ENCODE data around the gene PXDC1. TPM values are rescaled to one million over a fixed set of nuclear protein-coding genes. Genes with fewer than 3 reads are reported as not detected.

The PXDC1 gene
- total RNA-seq, 1 experiment from 2014 or later: 6.3 TPM

DNA sequence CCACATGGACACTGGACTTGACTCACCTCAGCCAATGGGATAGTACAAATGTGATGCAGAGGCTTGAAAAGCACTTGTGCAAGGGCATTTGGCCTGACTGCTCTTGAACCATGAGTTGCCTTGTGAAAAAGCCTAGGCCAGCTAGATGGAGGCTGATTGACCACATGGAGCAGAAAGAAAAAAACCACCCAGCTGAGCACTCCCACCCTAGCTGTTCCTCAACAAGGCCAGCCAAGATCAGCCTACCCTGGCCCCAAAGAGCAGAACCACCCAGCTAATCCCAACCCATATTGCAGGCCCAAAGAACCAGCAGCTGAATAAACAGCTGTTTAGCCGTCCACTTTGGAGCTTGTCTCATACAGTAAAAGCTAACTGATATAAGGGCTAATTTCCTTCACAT lies 36.7 kb downstream of the PXDC1 start:
- no TSS peak for BruUV-seq (replicated peaks)

DNA sequence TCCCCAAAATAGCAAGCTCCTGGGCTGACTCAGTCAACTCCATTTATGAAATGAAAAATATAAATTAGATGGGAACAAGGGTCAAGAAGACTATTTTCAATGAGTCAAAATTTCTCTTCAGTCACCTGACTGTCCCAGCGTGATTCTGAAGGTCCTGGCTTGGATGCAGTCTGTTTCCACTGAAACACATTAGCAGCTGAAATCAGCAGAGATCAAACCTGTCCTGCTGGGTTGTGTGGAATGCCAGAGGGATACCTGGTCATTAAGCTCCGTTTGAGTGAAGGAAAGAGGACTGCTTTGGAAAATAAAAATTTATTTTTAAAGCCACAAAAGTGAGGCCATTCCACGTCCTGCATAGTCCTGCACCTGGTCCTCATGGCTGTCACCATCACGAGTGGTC lies 37.4 kb downstream of the PXDC1 start:
- H3K4me3 ChIP-seq (replicated peaks in 1 of 2; ENCODE audit: low read depth in 1 of 2, low read length in 2 of 2): no peak overlapping the region
- TF ChIP-seq JUND (IDR thresholded peaks at IDR 0.05) (no peak), ELF1 (IDR thresholded peaks at IDR 0.05; ENCODE audit: borderline replicate concordance, low read depth) (no peak), FOSL1 (IDR thresholded peaks at IDR 0.05; ENCODE audit: low read depth) (no peak), EGR1 (IDR thresholded peaks at IDR 0.05; ENCODE audit: low read depth) (no peak)
- RAD21 ChIA-PET (ENCODE audit: low non-redundant PET in 1 of 2, low total read pairs in 2 of 2, uncharacterized antibody in 2 of 2, unreplicated experiment in 2 of 2): no interaction called here
- no peaks in the 10 kb centered on the region for H3K36me3 ChIP-seq (ENCODE audit: control insufficient read depth in 1 of 2, insufficient read depth in 2 of 2, low read length in 2 of 2)
- no peak for DNase-seq (ENCODE audit: low read depth, low spot score)
- ATAC-seq: no peak
- CTCF ChIA-PET: no interaction called here
- no peaks in the 10 kb centered on the region for H4K20me1 ChIP-seq (ENCODE audit: insufficient read depth)
- intact Hi-C loops (cut with micrococcal nuclease): no loop called here
- H3K9me3 ChIP-seq (ENCODE audit: control insufficient read depth in 1 of 2, insufficient read depth in 1 of 2, low read depth in 1 of 2, low read length in 2 of 2): no peaks in the 10 kb centered on the region
- no peak overlapping the region for H3K27ac ChIP-seq (ENCODE audit: low read depth, low read length)
- no peaks in the 10 kb centered on the region for H3K79me2 ChIP-seq (ENCODE audit: insufficient read depth, low read length)
- BruUV-seq (replicated peaks): no TSS peak
- POLR2A ChIA-PET: no interaction called here
- no peaks in the 10 kb centered on the region for H3K27me3 ChIP-seq (ENCODE audit: insufficient read depth, low read length)
- no peak overlapping the region for H3K4me2 ChIP-seq (ENCODE audit: low read length)
- H3K9me2 ChIP-seq (ENCODE audit: insufficient read depth): no peaks in the 10 kb centered on the region
- H3K4me1 ChIP-seq (ENCODE audit: control insufficient read depth in 1 of 2, insufficient read depth in 2 of 2, low read length in 2 of 2): no peaks in the 10 kb centered on the region
- no peak overlapping the region for H3K9ac ChIP-seq (ENCODE audit: low read length)
- H2AFZ ChIP-seq (ENCODE audit: low read depth, low read length, poor library complexity, severe bottlenecking): no peak overlapping the region

More for the DNA sequence above, 36.7 kb downstream of the PXDC1 start:
- Histone ChIP-seq H3K9me3 (ENCODE audit: control insufficient read depth in 1 of 2, insufficient read depth in 1 of 2, low read depth in 1 of 2, low read length in 2 of 2) (no peaks in the 10 kb centered on the region), H3K36me3 (ENCODE audit: control insufficient read depth in 1 of 2, insufficient read depth in 2 of 2, low read length in 2 of 2) (no peaks in the 10 kb centered on the region), H3K9me2 (ENCODE audit: insufficient read depth) (no peaks in the 10 kb centered on the region), H3K4me3 (replicated peaks in 1 of 2; ENCODE audit: low read depth in 1 of 2, low read length in 2 of 2) (no peak overlapping the region), H3K27ac (ENCODE audit: low read depth, low read length) (no peak overlapping the region), H2AFZ (ENCODE audit: low read depth, low read length, poor library complexity, severe bottlenecking) (no peak overlapping the region), H3K9ac (ENCODE audit: low read length) (no peak overlapping the region), H3K4me1 (ENCODE audit: control insufficient read depth in 1 of 2, insufficient read depth in 2 of 2, low read length in 2 of 2) (no peaks in the 10 kb centered on the region), H3K79me2 (ENCODE audit: insufficient read depth, low read length) (no peaks in the 10 kb centered on the region), H4K20me1 (ENCODE audit: insufficient read depth) (no peaks in the 10 kb centered on the region), H3K27me3 (ENCODE audit: insufficient read depth, low read length) (no peaks in the 10 kb centered on the region), H3K4me2 (ENCODE audit: low read length) (no peak overlapping the region)
- ChIA-PET CTCF (interaction anchor here (0.6 kb wide), 1 partner anchor 435 kb away, joined by 3 read pairs; no protein-coding TSS in a partner anchor), POLR2A (no interaction called here), RAD21 (ENCODE audit: low non-redundant PET in 1 of 2, low total read pairs in 2 of 2, uncharacterized antibody in 2 of 2, unreplicated experiment in 2 of 2) (no interaction called here)
- DNase-seq (ENCODE audit: low read depth, low spot score) (no peak), ATAC-seq (no peak)
- no peak for TF ChIP-seq POLR2AphosphoS5 (IDR thresholded peaks at IDR 0.05; ENCODE audit: low read depth, low read length)
- no peak for TF ChIP-seq EZH2 (IDR thresholded peaks at IDR 0.05)
- no peak for TF ChIP-seq SRF (IDR thresholded peaks at IDR 0.05; ENCODE audit: low read depth)
- no peak for TF ChIP-seq MAX (IDR thresholded peaks at IDR 0.05)
- TF ChIP-seq ZNF274 (IDR thresholded peaks at IDR 0.05; ENCODE audit: low read depth, low read length): no peak
- TF ChIP-seq SP1 (IDR thresholded peaks at IDR 0.05; ENCODE audit: low read depth): no peak
- intact Hi-C loops (cut with micrococcal nuclease): no loop called here
